ENCODE measurements around the gene PPM1J.

Gene PPM1J

DNA sequence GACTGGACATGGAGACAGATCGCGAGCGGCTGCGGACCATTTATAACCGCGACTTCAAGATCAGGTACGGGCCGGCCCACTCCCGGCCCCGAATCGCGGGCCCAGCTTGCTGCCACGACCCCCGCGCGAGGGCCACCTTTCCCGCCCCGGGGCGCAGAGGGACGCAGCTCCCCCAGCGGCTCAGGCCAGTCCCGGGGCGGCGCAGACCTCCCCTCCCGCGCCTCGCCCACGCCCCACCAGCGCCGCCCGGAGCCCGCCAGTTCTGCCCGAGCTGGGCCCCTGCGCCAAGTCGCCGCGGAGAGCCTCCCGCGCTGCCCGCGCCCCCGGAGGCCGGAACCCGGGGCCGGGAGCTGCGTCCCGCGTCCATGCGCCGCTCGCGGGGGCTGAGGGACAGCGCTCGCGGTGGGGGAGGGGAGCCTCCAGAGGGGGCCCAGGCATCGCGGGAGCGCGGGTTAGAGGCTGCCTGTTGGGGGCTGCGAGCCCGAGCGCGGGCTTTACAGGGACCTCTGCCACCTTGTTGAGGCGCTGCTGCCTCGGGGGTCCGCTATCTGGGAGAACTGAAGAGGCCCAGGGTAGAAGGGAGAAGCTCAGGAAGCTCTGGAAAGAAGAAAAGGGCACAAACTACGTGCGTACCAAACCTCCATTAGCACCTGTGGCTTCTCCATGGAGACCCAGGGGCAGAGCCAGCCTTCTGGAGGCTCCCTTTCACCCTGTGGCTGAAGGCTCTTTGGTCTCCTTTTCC lies 40.0 kb downstream of the PPM1J start:
- TF ChIP-seq RARB (CRISPR knock-in tag; IDR thresholded peaks at IDR 0.05), result no peak
- TF ChIP-seq PPARA (CRISPR knock-in tag; IDR thresholded peaks at IDR 0.05; ENCODE audit: borderline replicate concordance), result no peak
- TF ChIP-seq ZC3H10 (CRISPR knock-in tag; IDR thresholded peaks at IDR 0.05), result no peak
- no peak for TF ChIP-seq TCF4 (CRISPR knock-in tag; IDR thresholded peaks at IDR 0.05; ENCODE audit: borderline replicate concordance)
- TF ChIP-seq GLIS3 (CRISPR knock-in tag; IDR thresholded peaks at IDR 0.05), result no peak
- TF ChIP-seq, protein P1, sequence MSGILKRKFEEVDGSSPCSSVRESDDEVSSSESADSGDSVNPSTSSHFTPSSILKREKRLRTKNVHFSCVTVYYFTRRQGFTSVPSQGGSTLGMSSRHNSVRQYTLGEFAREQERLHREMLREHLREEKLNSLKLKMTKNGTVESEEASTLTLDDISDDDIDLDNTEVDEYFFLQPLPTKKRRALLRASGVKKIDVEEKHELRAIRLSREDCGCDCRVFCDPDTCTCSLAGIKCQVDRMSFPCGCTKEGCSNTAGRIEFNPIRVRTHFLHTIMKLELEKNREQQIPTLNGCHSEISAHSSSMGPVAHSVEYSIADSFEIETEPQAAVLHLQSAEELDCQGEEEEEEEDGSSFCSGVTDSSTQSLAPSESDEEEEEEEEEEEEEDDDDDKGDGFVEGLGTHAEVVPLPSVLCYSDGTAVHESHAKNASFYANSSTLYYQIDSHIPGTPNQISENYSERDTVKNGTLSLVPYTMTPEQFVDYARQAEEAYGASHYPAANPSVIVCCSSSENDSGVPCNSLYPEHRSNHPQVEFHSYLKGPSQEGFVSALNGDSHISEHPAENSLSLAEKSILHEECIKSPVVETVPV (CRISPR knock-in tag; IDR thresholded peaks at IDR 0.05), result no peak
- TF ChIP-seq ZNF8 (CRISPR knock-in tag; IDR thresholded peaks at IDR 0.05), result no peak
- TF ChIP-seq, protein P2, sequence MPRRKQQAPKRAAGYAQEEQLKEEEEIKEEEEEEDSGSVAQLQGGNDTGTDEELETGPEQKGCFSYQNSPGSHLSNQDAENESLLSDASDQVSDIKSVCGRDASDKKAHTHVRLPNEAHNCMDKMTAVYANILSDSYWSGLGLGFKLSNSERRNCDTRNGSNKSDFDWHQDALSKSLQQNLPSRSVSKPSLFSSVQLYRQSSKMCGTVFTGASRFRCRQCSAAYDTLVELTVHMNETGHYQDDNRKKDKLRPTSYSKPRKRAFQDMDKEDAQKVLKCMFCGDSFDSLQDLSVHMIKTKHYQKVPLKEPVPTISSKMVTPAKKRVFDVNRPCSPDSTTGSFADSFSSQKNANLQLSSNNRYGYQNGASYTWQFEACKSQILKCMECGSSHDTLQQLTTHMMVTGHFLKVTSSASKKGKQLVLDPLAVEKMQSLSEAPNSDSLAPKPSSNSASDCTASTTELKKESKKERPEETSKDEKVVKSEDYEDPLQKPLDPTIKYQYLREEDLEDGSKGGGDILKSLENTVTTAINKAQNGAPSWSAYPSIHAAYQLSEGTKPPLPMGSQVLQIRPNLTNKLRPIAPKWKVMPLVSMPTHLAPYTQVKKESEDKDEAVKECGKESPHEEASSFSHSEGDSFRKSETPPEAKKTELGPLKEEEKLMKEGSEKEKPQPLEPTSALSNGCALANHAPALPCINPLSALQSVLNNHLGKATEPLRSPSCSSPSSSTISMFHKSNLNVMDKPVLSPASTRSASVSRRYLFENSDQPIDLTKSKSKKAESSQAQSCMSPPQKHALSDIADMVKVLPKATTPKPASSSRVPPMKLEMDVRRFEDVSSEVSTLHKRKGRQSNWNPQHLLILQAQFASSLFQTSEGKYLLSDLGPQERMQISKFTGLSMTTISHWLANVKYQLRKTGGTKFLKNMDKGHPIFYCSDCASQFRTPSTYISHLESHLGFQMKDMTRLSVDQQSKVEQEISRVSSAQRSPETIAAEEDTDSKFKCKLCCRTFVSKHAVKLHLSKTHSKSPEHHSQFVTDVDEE (CRISPR knock-in tag; IDR thresholded peaks at IDR 0.05), result no peak
- no peak for TF ChIP-seq ISL1 (CRISPR knock-in tag; IDR thresholded peaks at IDR 0.05)
- TF ChIP-seq, protein P3, sequence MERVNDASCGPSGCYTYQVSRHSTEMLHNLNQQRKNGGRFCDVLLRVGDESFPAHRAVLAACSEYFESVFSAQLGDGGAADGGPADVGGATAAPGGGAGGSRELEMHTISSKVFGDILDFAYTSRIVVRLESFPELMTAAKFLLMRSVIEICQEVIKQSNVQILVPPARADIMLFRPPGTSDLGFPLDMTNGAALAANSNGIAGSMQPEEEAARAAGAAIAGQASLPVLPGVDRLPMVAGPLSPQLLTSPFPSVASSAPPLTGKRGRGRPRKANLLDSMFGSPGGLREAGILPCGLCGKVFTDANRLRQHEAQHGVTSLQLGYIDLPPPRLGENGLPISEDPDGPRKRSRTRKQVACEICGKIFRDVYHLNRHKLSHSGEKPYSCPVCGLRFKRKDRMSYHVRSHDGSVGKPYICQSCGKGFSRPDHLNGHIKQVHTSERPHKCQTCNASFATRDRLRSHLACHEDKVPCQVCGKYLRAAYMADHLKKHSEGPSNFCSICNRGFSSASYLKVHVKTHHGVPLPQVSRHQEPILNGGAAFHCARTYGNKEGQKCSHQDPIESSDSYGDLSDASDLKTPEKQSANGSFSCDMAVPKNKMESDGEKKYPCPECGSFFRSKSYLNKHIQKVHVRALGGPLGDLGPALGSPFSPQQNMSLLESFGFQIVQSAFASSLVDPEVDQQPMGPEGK (CRISPR knock-in tag; IDR thresholded peaks at IDR 0.05; ENCODE audit: borderline replicate concordance), result no peak
- TF ChIP-seq CSDC2 (CRISPR knock-in tag; IDR thresholded peaks at IDR 0.05), result no peak
- TF ChIP-seq ZNF565 (CRISPR knock-in tag; conservative IDR thresholded peaks at IDR 0.05; ENCODE audit: low read depth), result no peak
- TF ChIP-seq, protein P4, sequence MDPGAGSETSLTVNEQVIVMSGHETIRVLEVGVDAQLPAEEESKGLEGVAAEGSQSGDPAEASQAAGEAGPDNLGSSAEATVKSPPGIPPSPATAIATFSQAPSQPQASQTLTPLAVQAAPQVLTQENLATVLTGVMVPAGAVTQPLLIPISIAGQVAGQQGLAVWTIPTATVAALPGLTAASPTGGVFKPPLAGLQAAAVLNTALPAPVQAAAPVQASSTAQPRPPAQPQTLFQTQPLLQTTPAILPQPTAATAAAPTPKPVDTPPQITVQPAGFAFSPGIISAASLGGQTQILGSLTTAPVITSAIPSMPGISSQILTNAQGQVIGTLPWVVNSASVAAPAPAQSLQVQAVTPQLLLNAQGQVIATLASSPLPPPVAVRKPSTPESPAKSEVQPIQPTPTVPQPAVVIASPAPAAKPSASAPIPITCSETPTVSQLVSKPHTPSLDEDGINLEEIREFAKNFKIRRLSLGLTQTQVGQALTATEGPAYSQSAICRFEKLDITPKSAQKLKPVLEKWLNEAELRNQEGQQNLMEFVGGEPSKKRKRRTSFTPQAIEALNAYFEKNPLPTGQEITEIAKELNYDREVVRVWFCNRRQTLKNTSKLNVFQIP (CRISPR knock-in tag; IDR thresholded peaks at IDR 0.05; ENCODE audit: borderline replicate concordance, low read depth), result no peak
- TF ChIP-seq, protein P5, sequence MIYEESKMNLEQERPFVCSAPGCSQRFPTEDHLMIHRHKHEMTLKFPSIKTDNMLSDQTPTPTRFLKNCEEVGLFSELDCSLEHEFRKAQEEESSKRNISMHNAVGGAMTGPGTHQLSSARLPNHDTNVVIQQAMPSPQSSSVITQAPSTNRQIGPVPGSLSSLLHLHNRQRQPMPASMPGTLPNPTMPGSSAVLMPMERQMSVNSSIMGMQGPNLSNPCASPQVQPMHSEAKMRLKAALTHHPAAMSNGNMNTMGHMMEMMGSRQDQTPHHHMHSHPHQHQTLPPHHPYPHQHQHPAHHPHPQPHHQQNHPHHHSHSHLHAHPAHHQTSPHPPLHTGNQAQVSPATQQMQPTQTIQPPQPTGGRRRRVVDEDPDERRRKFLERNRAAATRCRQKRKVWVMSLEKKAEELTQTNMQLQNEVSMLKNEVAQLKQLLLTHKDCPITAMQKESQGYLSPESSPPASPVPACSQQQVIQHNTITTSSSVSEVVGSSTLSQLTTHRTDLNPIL (CRISPR knock-in tag; IDR thresholded peaks at IDR 0.05; ENCODE audit: low read depth), result no peak
- TF ChIP-seq SNAI2 (CRISPR knock-in tag; IDR thresholded peaks at IDR 0.05), result no peak
- TF ChIP-seq ZFP3 (CRISPR knock-in tag; IDR thresholded peaks at IDR 0.05), result no peak
- ATAC-seq, result peak; percentile 72

DNA sequence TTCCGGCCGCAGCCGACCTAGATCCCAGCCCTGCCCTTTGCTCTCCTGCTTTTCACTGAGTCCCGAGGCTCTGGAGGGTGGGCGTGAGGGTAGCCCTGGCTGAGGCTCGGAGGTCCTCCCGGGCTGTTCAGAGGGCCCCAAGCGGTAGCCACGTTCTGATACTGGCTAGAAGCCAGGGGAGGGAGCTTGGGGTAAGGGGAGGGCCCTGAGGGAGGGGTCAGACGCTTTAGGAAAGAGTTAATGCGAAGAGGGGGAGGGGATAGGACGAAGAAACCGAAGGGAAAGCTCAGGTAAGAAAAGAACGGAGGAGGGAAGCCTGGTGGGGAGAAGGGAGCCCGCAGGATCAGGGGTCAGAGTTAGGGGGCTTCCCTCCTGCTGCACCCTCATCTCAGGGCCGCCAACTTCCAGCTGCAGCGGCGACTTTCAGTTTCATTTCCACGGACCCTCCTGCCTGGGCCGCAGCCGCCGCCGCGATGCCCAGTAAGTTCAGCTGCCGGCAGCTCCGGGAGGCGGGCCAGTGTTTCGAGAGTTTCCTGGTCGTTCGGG lies 40.6 kb downstream of the PPM1J start, which contains the start of gene MOV10:
Gene MOV10 (plus strand): TSS at position 220 of the 546 bp plus-strand sequence. CDS start 254 bp downstream, at position 474.
- peak; percentile 81 for ATAC-seq
- TF ChIP-seq ESRRG (CRISPR knock-in tag; IDR thresholded peaks at IDR 0.05) (0 out of 2 replicates have a peak, but pooled peaks have one; percentile 19), ZC3H10 (CRISPR knock-in tag; IDR thresholded peaks at IDR 0.05) (peak; percentile 31; the same call in 1 of the 2 replicates), GLIS3 (CRISPR knock-in tag; IDR thresholded peaks at IDR 0.05) (0 out of 2 replicates have a peak, but pooled peaks have one; percentile 9), CSDC2 (CRISPR knock-in tag; IDR thresholded peaks at IDR 0.05) (no peak)
- TF ChIP-seq, protein P3 (CRISPR knock-in tag; IDR thresholded peaks at IDR 0.05; ENCODE audit: borderline replicate concordance), result peak; percentile 87; the same call in 1 of the 2 replicates
- TF ChIP-seq, protein P1 (CRISPR knock-in tag; IDR thresholded peaks at IDR 0.05), result peak; percentile 68; the same call in 1 of the 2 replicates
- TF ChIP-seq, protein P4 (CRISPR knock-in tag; IDR thresholded peaks at IDR 0.05; ENCODE audit: borderline replicate concordance, low read depth), result no peak

Data from SK-N-SH treated with all-trans-retinoic acid at 6 μM for 48 hours (cell line).